Germinal center (tissue), 1 donor: ENCODE measurements around the gene MMD2.
A peak's percentile ranks its signal among the peaks of the same experiment; 100 is the strongest.
"Not testable (repeated sequence)": the region's sequence is repeated elsewhere in the genome, so short reads cannot be mapped to it uniquely, and the experiment has no call there.

Experiments used
- DNase-seq: peaks from one replicate; pipeline ENCODE4 v3.0.0; 2012; ENCODE audit warnings: mixed read lengths, low spot score

Gene MMD2

DNA sequence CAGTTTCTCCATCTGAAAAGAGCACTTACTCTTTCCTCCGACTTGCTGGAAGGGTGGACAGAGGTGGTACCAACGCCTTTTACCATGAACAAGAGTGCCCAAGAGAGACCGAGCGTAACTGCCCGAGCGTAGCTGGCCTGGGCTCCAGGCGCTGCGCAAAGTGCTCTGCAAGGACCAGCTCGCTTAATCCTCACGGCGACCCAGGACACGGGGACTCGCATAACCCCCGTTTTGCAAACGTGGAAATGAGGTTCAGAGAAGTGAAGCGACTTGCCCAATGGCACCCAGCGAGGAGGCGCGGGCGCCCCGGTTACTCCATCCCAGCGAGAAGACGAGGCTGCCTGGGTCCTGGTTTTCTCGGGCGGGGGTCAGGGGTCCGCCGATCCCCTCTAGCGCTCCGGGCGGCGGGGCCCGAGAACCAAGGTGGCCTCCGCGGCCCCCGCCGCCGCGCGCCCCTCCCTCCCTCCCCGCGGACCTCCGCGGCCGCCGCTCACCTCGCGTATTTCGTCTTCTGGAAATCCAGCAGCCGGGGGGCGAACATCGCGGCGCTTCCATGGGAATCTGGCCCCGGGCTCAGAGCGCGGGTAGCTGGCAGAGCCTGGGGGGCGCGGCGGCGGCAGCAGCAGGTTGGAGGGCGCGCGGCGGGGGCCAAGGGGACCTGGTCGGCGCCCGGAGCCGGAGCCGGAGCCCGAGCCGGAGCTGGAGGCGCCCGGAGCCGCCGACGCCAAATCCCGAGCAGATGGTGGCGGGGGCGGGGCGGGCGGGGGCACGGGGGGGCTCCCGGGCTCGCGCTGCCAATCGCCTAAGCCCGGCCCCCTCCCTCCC is at the start of gene MMD2:
Gene MMD2 (minus strand): TSS at position 711 of the 825 bp plus-strand sequence. CDS start 170 bp downstream, at position 541.
- no peak for DNase-seq

DNA sequence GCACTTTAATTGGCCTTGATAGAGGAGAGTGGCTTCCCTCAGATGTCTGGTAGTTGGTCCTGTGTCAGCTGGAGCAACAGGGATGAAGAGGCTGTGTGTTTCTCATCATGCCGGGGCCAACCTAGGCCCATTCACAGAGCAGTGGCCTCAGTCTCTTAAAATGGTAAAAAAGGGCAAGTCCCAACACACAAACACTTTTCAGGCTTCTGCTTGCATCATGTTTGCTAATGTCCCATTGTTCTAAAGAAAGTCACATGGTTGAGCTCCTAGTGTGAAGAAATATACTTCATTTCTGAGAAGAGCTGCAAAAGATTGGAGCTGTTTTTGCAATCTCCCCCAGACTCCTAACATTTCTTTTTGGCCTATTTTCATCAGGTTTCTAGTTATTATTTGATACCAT is 46.1 kb upstream of the MMD2 start:
- DNase-seq, result no peak

DNA sequence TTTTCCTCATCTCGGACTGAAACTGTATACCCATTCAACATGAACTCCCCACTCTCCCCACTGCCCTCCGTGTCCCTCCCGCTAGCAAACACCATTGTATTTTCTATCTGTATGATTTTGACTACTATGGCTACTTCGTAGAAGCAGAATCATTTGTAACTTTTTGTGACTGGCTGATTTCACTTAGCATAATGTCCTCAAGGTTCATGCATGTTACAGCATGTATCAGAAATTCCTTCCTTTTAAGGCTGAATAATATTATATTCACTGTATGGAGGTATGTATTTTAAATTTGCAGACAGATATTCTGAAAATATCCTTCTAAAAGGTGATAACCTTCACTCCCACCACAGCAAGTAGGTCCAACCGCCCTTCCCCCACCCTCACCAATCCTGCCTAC is 42.9 kb upstream of the MMD2 start:
- DNase-seq, result no peak

DNA sequence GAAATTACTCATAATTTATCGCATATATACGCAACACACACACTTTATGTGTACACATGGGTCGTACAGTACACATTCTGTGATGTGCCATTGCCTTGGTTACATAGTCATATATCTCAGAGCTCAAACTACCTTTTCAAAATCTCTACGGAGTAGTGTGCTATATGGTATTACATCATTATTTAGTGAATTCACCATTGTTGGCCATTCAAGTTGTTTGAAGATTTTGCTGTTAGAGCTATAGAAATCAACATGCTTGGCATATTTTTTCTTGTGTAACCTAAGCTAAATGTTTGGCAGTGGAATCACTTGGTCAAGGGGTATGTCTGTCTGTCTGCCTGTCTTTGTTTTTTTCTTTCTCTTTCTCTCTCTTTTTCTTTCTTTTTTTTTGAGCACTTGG is 42.0 kb upstream of the MMD2 start:
- no peak for DNase-seq

DNA sequence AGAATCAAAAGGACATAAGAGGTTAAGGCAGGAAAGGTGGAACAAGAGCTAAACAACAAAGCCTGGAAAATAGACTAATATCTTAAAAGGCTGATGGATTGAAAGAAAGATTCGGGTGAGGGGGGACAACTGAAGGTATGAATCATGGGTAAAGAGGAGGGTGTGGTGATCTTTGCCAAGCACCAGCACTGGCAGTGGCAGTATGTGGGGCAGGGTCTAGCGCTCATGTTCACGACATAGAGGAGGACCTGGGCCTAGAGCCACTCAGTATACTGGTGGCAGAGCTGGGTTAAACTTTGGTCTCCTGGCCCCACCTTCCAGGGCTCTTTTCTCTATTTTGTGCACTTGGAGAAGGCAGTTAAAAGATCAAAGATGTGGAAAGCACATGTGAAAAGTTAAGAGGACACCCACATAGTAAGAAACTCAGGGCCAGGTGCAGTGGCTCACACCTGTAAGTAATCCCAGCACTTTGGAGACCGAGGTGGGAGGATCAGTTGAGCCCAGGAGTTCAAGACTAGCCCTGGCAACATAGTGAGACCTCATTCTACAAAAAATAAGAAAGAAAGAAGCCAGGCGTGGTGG is 40.5 kb upstream of the MMD2 start:
- DNase-seq, result no peak

- no peak for DNase-seq
Measured at GRCh38 chr7:4998910-4999309, 39.9 kb upstream of the MMD2 start.

- no peak for DNase-seq
Measured at GRCh38 chr7:4998244-4998643, 39.3 kb upstream of the MMD2 start.

GRCh38 chr7:4996696-4997222 is 37.8 kb upstream of the MMD2 start:
- DNase-seq, result no peak

- DNase-seq, result no peak
Measured at GRCh38 chr7:4995429-4995969, 36.5 kb upstream of the MMD2 start.

GRCh38 chr7:4993471-4993870 is 34.5 kb upstream of the MMD2 start:
- DNase-seq, result no peak

DNA sequence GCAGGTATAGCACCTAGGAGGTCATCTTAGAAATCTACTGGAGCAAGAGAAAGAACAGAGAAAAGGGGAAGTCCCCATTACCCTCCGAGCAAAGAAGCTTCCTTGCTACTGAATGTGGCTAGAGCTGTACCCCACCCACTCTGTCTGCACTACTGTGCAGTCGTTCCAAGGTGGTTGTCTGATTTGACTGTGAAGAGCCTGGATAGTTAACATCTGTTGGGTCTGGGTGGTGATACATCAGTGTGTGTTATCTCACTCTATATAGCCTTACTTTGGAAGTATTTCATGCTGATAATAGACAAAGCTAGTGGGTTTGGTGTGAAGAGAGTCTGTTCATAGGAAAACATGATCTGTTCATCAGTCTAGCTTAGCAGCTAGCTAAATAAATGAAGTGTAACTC is 23.8 kb upstream of the MMD2 start:
- DNase-seq, result not testable (repeated sequence)

GRCh38 chr7:4981295-4981890 is 22.4 kb upstream of the MMD2 start:
- not testable (repeated sequence) for DNase-seq

- not testable (repeated sequence) for DNase-seq
Measured at GRCh38 chr7:4975626-4976025, 16.6 kb upstream of the MMD2 start.

DNA sequence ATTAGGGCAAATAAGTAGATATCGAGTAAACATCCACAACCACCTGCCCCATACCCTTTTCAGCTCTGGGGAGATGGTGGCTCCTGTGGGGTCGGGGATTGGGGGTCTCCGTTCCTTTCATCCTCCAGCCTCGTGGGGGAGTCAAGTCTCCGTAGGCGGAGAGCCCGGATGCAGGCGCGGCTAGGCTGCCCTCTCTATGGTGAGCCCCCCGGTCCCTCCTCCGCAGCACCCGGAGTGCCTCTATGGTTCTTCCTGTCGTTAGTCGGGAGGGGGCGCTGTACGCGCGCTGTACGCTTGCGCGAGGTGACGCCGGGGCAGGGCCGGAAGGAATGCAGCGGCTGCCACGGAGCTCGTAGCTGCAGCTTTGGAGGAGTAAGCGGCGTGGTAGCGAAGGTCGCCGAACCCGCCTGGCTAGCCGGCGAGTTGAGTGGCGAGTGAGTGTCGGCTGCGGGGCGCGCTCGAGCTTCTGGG is 14.8 kb upstream of the MMD2 start:
- DNase-seq, result peak; percentile 83

GRCh38 chr7:4972446-4972845 is 13.5 kb upstream of the MMD2 start:
- DNase-seq, result not testable (repeated sequence)

GRCh38 chr7:4965295-4966022 is 6.5 kb upstream of the MMD2 start:
- DNase-seq, result no peak

DNA sequence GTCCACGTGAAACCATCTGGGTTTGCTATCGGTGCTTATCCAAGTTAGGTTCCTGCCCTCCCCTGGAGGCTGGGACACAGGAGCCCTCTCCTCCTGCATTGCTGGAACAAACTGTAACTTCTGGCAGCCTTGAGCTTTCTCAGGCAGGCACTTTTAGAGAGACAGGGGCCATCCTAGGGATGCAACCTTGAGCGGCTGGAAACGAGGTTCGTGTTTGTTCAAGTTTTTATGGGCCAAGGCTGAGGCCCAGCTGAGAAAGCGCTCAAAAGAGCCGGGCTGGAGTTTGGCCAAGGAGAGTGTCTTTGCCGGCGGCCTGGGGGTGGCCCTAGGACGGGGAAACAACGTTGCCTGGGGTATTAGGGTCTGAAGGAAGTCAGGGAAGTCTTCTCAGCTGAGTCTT is 5.5 kb upstream of the MMD2 start:
- DNase-seq, result no peak

- DNase-seq, result no peak
Measured at GRCh38 chr7:4962872-4963775, 4.1 kb upstream of the MMD2 start.

- DNase-seq, result no peak
Measured at GRCh38 chr7:4960363-4960762, 1.4 kb upstream of the MMD2 start.

DNA sequence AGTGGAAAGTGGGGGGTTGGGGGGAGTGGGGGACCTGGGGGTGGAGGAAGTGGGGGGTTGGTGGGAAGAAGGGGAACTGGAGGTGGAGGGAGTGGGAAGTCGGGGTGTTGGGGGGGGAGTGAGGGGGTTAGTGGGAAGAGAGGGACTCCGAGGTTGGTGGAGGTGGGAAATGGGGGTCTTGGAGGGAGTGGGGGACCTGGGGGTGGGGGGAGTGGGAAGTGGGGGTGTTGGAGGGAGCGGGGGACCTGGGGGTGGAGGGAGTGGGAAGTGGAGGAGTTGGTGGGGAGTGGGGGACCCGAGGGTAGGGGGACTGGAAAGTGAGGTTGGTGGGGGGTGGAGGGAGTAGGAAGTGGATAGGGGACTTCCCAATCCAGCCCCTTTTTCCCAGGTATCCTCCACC is 906 bp upstream of the MMD2 start:
- no peak for DNase-seq

DNA sequence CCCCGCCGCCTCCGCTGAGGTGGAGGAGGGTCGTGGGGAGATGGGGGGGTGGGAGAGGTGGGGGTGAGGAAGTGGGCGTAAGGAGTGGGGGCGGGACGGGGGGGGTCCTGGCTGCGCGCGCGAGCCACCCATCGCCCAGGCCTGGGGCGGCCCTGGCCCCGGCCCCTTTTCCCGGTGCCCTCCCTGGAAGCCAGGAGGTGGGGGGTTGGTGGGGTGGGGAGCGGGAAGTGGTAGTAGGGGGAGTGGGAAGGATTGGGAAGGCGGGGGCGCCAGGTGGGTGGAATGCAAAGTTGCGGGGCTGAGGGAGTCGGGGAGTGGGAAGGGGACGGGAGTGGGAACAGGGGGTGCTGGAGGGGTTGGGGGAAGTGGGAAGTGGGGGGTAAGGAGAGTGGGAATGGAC is 319 bp upstream of the MMD2 start:
- DNase-seq, result no peak
